B cell (primary cell): ENCODE results near the gene PNPLA3.

ENCODE experiments used
- CTCF ChIP-seq: fragments of 200-600 bp; IDR thresholded peaks from one replicate; pipeline ENCODE4 v1.8.0; 2022; ENCODE audit warnings: antibody characterized with exemption, mild to moderate bottlenecking
- EZH2 ChIP-seq: IDR thresholded peaks from 2 replicates; pipeline ENCODE4 v1.6.1; 2012; ENCODE audit warnings: borderline replicate concordance, low read depth, mild to moderate bottlenecking, moderate library complexity, low read length; ENCODE audit not compliant: insufficient read depth, poor library complexity, severe bottlenecking

GRCh38 chr22:43905681-43906080 lies 17.9 kb upstream of the PNPLA3 start:
- TF ChIP-seq CTCF (no peak), EZH2 (no peak)
